ENCODE results near the gene ZMIZ1. TPM values are rescaled to one million over a fixed set of nuclear protein-coding genes. Genes with fewer than 3 reads are reported as not detected.

ZMIZ1 gene
- polyA plus RNA-seq, 1 donor from 2014 or later: 26.8 TPM

GRCh38 chr10:79065853-79066252 lies 2.9 kb upstream of the ZMIZ1 start:
- no peaks in the 10 kb centered on the region for H3K9me2 ChIP-seq (ENCODE audit: insufficient read depth, low read length)
- TF ChIP-seq POLR2AphosphoS5 (IDR thresholded peaks at IDR 0.05): no peak
- H3F3A ChIP-seq (ENCODE audit: insufficient read depth, low read length, poor library complexity, severe bottlenecking): no peaks in the 10 kb centered on the region
- no peaks in the 10 kb centered on the region for H3K9me3 ChIP-seq (ENCODE audit: low read length)
- no peaks in the 10 kb centered on the region for H3K36me3 ChIP-seq (ENCODE audit: insufficient read depth, low read length)
- H3K4me3 ChIP-seq (ENCODE audit: low read length): peak overlapping the region; percentile 96
- no peak overlapping the region for H2AFZ ChIP-seq (ENCODE audit: low read depth, low read length)
- H3K27ac ChIP-seq (ENCODE audit: low read length): no peak overlapping the region
- H4K20me1 ChIP-seq (ENCODE audit: insufficient read depth): peaks cover 1% of the 10 kb centered on the region
- no peak overlapping the region for H3K9ac ChIP-seq (ENCODE audit: low read length)
- peaks cover 12% of the 10 kb centered on the region for H3K79me2 ChIP-seq (replicated peaks; ENCODE audit: insufficient read depth, low read length)
- H3K27me3 ChIP-seq (ENCODE audit: insufficient read depth, low read depth, low read length): no peaks in the 10 kb centered on the region
- H3K4me2 ChIP-seq (ENCODE audit: low read length): peak overlapping the region; percentile 59

- Histone ChIP-seq H3K79me2 (replicated peaks; ENCODE audit: insufficient read depth, low read length) (peaks cover 19% of the 10 kb centered on the region), H2AFZ (ENCODE audit: low read depth, low read length) (peak overlapping the region; percentile 56), H4K20me1 (ENCODE audit: insufficient read depth) (peaks cover 8% of the 10 kb centered on the region), H3K9ac (ENCODE audit: low read length) (peak overlapping the region; percentile 91), H3F3A (ENCODE audit: insufficient read depth, low read length, poor library complexity, severe bottlenecking) (no peaks in the 10 kb centered on the region), H3K4me2 (ENCODE audit: low read length) (peak overlapping the region; percentile 59), H3K4me3 (ENCODE audit: low read length) (peak overlapping the region; percentile 96), H3K9me3 (ENCODE audit: low read length) (no peaks in the 10 kb centered on the region), H3K27me3 (ENCODE audit: insufficient read depth, low read depth, low read length) (no peaks in the 10 kb centered on the region), H3K9me2 (ENCODE audit: insufficient read depth, low read length) (no peaks in the 10 kb centered on the region), H3K36me3 (ENCODE audit: insufficient read depth, low read length) (no peaks in the 10 kb centered on the region), H3K27ac (ENCODE audit: low read length) (peak overlapping the region; percentile 86)
- TF ChIP-seq POLR2AphosphoS5 (IDR thresholded peaks at IDR 0.05): peak; percentile 16
- peak; percentile 44 for TF ChIP-seq TAF1 (IDR thresholded peaks at IDR 0.05; ENCODE audit: low read depth)
- no peak for TF ChIP-seq SMC3 (conservative IDR thresholded peaks at IDR 0.05; ENCODE audit: poor library complexity)
- peak; percentile 38 for TF ChIP-seq CTCF (IDR thresholded peaks at IDR 0.05; ENCODE audit: poor library complexity, severe bottlenecking)
Measured at GRCh38 chr10:79066411-79067240, 2.1 kb upstream of the ZMIZ1 start.

- Histone ChIP-seq H3K4me2 (ENCODE audit: low read length) (peak overlapping the region; percentile 52), H4K20me1 (ENCODE audit: insufficient read depth) (peaks cover 9% of the 10 kb centered on the region), H3F3A (ENCODE audit: insufficient read depth, low read length, poor library complexity, severe bottlenecking) (no peaks in the 10 kb centered on the region), H3K9me2 (ENCODE audit: insufficient read depth, low read length) (no peaks in the 10 kb centered on the region), H3K36me3 (ENCODE audit: insufficient read depth, low read length) (no peaks in the 10 kb centered on the region), H3K9ac (ENCODE audit: low read length) (peak overlapping the region; percentile 96), H3K27me3 (ENCODE audit: insufficient read depth, low read depth, low read length) (no peaks in the 10 kb centered on the region), H3K9me3 (ENCODE audit: low read length) (no peaks in the 10 kb centered on the region), H3K79me2 (replicated peaks; ENCODE audit: insufficient read depth, low read length) (peaks cover 28% of the 10 kb centered on the region), H3K27ac (ENCODE audit: low read length) (peak overlapping the region; percentile 96), H3K4me3 (ENCODE audit: low read length) (peak overlapping the region; percentile 96), H2AFZ (ENCODE audit: low read depth, low read length) (peak overlapping the region; percentile 65)
- TF ChIP-seq RAD21 (conservative IDR thresholded peaks at IDR 0.05) (peak; percentile 70), TAF1 (IDR thresholded peaks at IDR 0.05; ENCODE audit: low read depth) (peak; percentile 54), REST (IDR thresholded peaks at IDR 0.05; ENCODE audit: borderline replicate concordance) (peak; percentile 66), MXI1 (conservative IDR thresholded peaks at IDR 0.05; ENCODE audit: poor library complexity, severe bottlenecking) (peak; percentile 75), SMC3 (conservative IDR thresholded peaks at IDR 0.05; ENCODE audit: poor library complexity) (peak; percentile 77), CTCF (IDR thresholded peaks at IDR 0.05; ENCODE audit: poor library complexity, severe bottlenecking) (peak; percentile 63), EP300 (conservative IDR thresholded peaks at IDR 0.05; ENCODE audit: poor library complexity, severe bottlenecking) (peak; percentile 61), EZH2 (IDR thresholded peaks at IDR 0.05; ENCODE audit: borderline replicate concordance, insufficient read depth, low read length, poor library complexity, severe bottlenecking) (no peak), POLR2AphosphoS5 (IDR thresholded peaks at IDR 0.05) (peak; percentile 52)
Measured at GRCh38 chr10:79067241-79068202, 1.2 kb upstream of the ZMIZ1 start.
